ENCODE measurements around the gene SLC38A10.

SLC38A10 gene

DNA sequence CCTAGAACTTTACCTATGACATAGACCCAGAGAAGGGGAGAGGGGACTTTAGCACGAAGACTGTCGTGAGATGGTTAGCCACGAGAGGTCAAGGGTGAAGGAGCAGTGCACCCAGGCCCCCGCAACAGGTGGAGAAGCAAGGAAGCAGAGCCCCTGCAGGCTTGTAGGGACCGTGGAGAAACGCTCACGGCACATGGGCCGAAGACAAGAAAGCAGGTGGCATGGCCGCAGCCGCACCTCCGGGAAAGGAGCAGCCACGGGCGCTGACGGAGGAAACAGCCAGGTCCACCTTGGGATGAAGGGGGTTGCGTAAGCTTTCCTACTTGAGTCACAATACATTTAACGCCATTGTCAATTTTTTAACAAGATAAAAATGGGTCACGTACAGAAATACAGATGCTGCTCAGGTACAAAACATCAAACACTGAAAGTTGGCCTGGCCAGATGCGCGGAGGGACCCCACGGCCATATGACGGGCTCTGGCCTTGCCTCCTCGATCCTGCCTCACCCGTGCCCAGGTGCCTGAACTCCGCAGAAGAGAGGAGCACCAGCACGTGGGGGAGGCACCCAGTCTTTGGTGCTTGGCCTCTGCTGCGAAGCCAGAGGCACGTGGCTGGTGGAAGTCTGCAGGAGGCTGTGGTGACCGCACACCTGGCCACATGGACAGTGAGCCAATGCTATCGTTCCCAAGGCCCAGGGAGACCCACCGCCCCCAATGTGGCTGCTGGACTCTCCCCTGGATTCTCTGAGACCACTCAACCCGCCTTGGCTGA lies 21.2 kb downstream of the SLC38A10 start:
- DNase-seq = no peak

DNA sequence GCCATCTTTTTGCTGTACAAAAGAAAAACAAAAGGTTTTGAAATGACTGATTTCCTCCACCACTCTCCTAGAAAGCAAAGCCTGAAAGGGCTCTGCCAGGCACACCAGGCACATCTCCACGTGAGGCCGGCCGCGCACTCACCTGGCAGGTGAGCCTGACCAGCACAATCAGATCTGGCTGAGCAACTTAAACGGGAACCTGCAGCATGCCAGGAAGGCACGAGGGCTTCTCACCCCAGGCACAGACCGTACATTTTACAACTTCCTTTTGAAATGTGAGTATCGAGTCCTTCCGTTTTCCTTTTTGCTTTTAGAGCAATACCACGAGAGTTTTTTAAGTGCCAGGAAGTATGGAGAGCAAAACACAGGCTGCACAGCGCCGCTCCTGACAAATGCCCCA lies 22.5 kb downstream of the SLC38A10 start:
- DNase-seq = no peak

DNA sequence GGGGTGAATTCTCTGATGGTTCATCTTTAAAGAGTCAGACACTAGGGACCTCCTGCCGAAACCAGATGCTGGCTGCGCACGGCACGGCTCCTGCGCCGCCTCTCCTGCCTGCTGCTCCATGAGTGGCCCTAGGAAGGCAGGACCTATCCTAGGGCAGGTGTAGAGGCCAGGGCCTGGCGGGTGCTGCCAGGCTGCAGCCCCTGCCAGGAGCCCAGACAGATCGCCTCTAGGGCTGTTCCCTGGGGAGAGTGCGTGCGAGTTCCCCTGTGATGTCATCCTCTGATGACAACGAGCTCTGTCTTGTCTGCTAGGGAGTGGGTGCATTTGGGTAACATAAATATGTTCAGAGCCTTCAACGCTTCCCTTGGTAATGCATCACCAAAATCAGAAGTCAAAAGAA lies 23.9 kb downstream of the SLC38A10 start:
- no peak for DNase-seq

DNA sequence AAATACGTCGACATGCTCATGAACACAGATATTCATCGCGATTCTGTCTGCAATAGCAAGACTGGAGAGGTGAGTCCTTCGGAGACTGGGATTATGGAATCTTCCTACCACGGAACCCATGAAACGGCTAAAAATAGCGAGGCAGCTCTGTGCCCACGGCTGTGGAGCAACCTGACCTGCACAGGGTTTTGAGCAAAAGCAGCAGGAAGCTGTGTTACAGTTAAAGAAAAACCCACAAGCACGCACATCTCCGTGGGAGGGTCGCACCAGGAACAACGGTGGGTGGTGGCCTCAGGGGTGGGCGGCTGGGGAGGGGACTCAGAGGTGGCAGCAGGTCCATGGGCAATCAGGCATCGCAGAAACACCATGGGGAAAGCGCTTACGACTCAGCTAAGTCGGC lies 24.8 kb downstream of the SLC38A10 start:
- DNase-seq = no peak

DNA sequence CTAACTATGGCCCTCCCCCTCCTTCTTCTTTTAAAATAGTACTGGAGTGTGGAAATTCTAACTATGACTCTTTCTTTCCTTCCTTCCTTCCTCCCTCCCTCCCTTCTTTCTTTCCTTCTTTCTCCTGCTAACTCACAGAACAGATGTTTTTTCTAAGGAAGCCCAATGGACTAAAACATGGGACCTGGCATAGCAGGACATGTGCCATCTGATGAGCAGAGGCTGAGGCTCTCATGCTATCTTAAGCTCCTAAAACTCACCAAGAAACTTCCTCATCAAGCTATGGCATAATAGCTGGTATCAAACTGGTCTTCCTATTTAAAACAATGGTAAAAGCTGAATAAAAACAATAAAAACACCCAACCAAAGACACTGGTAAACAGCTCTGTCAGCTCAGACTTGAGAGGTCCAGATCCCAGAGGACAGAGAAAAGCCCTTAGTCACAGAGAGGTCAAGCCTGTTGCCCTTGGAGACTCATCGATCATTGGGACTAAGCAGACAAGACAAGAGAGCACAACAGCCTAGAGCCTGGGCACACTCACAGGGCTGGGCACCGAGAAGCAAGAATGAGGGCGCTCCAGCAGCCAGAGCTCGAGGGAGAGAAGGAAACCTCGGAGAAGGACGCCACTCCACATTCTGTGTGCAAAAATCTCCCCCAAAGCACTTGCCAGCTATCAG lies 27.6 kb downstream of the SLC38A10 start:
- DNase-seq = no peak

DNA sequence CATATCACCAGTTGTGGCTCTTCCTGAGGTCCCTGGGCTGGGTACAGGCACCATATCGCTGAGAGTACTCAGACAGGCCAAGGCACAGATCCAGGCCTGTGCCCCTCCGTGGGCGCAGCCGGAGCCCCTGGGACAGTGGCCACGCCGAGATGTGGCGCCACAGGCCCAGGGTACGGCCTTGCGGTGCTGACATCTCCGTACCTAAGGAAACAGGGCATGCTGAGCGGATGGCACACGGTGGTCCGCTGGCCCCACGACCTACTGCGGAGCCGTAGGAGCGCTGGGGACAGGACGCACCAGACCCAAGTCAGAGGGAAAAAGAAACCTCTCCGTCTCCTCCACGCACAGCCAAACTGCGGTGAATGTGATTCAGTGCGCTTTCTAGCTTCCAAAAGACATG lies 29.5 kb downstream of the SLC38A10 start:
- DNase-seq = no peak

DNA sequence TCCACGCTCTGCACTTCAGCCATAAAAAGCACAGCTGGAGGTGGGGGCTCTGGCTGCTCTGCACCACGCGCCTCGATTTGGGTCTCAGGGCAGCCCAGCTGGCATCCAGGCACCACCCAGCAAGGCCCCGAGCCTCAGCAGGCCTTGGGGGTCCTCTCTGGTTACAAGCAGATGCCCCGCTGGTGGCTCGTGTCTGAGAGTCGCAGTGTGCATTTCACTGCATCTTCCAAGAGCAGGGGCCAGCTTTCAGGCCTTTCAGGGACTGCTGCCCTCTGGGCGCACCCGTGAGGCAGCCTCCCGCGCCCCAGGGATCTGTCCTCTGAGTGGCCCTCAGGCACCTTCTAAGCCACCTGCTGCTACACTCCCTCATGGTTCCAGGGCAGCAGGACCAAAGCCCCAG lies 30.5 kb downstream of the SLC38A10 start:
- no peak for DNase-seq

DNA sequence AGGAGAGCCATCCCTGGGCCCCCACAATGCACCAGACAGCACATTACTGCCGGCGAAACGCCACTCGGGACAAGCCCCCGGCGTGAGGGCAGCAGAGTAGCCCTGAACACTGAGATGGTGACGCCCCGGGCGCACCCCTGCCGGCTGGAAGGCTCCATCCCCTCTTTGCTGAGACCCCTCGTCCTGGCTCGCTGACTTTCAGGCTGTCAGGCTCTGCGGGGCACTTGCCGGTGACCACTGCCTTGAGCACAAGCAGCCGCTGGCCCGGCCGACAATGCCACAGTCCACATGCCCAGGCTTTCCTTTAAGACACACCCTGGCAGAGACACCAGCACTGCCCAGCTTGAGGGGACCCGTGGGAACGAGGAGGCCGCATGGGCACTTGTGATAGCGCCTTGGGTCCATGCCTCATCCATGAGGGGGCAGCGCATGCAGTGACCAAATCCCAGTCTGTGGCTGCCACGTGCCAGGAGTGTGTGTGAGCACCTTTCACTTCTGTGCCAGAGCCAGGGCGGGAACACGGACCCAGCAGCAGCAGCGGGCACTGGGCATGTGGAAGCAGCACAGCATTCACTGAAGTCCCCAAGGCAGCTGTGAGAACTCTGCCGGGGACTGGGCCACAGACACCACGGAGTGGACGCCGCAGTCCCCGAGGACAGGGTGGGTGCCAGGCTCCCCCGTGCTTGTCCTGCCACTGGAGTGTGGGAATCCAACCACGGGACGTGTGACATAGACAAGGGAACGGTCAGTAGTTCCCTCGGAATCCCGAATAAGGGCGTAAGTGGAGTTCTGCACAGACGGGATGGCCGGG lies 31.5 kb downstream of the SLC38A10 start:
- DNase-seq = no peak

DNA sequence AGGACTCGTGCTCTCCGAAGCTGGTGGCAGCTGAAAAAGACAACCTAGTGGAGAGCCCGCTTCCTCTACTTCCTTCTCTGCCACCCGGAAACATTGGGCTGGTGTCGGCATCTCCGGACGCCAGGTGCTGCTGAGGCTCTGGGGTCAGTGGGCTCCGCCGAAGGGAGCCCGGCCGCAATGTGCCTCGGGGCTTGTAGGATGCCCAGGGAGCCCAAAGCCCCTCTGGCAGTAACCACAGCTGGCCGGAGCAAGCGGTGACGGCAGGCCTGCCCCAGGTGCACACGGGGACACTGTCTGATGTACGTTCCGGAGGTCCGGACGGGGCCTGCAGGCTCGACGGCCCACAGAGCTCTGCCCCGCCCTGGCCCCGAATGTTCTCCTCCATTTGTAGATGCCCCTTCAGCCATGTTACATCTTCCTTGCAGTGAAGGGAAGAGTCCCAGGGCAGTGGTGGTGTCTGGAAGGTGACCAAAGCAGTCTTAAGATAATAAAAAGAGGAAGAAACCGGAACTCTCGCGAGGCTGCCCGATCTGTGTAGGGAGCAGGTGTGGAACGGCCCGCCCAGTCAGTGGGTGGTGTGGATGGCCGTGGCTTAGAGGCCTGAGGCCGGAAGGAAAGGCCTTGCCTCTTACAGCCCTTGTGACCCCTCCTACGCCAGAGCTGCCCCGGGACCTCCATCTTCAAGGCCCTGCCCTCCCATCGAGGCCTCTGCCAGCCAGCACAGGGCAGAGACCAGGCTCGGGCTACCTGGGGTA lies 33.3 kb downstream of the SLC38A10 start:
- no peak for DNase-seq

DNA sequence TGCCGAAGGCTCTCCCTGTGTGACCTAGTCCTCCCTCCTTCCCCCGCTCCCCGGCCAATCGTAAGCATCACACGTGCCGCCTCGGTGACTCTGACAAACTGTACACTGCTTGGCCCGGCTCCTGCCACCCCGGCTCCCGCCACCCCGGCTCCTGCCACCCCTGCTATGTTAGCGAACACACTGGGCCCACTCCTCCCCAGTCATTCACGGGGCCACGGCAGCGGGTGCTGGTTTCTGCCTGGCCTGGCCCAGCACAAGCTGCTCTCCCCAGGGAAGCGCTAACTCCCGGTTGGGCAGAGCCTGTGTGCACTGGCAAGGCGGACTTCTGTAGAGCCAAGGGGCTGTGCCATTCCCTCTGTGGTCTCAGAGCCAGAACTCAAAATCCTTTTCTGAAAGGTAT lies 34.0 kb downstream of the SLC38A10 start:
- DNase-seq = no peak

DNA sequence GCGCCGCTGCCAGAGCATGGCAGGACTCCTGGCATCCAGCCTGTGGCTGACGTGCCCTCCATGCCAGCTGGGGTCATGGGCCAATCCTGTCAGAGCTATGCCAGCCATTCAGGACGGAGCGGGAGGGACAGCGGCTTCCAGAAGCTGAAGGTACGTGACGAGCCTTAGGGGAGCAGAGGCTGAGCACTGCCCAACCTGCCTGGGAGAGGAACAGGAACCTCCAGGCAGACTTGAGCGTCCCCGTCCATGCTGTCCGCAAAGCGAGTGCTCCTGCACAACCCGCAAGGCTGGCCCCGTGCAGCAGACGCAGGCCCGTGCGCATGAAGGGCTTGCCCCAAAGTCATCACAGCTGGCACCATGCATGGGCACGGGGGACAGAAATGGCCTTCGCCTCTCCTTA lies 34.5 kb downstream of the SLC38A10 start:
- DNase-seq = no peak

DNA sequence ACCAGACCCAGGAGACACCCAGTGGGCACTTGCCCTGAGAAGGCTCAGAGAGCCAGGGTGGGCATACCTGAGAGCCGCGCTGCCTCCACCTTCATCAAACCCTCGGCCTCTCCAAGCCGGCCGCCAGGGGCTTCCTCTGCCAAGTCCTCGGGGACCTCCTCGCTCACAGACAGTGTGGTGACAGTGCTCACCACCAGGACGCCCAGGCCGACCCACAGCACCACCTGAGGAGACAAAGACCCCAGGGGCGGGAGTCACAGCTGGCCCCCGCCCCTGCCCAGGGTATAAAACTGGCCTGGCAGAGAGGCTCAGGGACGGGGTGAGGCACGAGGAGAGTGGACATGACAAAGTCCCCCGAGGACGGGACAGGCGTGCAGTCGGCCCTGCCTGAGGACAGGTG lies 34.9 kb downstream of the SLC38A10 start:
- DNase-seq = no peak

DNA sequence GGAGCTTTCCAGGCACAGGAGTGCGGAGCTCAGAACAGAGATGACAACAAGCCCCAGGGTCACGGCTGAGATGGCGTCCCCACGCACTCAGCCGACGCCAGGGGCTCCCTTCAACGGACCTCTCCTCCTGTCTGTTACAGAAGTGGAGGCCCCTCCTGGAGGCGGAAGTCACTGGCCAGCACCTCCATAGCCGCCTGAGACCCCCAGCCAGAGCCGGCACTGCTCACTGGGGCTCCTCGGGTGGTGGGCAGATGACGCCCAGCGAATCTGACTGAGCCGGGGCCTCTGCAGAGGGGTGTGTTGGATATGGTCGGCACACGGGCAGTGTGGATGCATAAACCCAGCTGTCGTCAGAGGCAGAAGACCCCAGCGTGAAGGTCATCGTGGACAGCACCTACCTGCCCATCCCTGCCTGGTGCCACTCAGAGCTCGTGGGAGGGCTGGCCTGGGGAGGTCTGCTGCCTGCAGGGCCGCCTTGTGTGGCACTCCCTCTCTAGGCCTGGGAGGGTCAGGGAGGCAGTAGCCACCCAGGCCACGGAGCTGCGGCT lies 36.0 kb downstream of the SLC38A10 start:
- DNase-seq = no peak

DNA sequence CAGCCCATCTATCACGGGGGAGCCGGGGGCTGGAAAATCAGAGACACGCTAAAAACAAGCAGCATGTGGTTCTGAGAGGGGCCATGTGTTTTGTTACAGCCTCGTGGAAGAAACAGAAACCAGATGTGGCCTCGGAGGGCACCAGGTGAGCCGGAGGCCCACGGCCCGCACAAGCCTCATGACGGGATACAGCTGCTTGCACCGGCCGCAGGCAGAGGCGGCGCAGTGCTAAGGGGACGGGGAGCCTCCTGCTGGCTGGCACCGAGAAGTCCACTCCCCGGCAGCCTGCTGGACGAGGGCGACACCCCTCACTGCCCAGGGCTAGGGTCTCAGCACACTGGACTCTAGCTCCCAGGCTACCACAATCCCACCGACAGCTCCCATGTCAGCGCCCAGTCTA lies 36.8 kb downstream of the SLC38A10 start:
- DNase-seq = no peak

DNA sequence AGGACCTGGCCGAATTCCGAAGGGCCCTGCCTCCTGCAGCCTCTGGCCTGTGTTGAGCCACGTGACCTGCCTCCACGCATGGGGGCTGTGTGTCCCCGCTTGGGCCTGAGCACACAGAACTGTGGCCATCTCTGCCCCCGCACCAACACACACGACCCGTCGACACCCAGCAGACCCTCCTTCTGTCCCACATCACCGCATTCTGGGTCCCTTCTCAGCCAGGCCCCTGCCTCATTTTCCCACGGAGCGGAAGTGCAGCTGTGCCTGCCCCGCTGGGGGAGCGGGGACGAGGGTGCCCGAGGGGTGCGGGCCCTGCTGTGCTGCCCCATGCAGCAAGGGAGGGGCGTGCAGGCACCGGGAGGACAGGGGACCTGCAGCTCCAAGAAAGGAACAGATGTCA lies 37.6 kb downstream of the SLC38A10 start:
- DNase-seq = no peak

DNA sequence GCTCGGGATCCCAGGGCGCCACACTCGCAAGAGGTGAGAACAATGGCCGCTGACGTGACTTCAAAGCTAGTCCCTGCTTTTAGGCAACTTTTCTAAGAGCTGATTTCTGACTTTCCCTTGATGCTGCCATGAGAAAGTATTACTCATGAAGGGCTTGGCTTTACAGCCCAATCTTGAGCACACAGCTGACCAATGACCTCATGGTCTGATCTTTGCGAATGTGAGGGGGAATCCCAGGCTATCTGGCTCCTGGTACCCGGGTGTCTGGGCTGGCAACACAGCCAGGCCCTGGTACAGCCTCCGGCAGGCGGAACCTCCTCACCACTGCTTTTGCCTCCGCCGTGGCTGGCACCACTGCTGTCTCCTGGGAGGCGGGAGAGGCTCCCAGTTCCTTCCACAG lies 38.5 kb downstream of the SLC38A10 start:
- no peak for DNase-seq

DNA sequence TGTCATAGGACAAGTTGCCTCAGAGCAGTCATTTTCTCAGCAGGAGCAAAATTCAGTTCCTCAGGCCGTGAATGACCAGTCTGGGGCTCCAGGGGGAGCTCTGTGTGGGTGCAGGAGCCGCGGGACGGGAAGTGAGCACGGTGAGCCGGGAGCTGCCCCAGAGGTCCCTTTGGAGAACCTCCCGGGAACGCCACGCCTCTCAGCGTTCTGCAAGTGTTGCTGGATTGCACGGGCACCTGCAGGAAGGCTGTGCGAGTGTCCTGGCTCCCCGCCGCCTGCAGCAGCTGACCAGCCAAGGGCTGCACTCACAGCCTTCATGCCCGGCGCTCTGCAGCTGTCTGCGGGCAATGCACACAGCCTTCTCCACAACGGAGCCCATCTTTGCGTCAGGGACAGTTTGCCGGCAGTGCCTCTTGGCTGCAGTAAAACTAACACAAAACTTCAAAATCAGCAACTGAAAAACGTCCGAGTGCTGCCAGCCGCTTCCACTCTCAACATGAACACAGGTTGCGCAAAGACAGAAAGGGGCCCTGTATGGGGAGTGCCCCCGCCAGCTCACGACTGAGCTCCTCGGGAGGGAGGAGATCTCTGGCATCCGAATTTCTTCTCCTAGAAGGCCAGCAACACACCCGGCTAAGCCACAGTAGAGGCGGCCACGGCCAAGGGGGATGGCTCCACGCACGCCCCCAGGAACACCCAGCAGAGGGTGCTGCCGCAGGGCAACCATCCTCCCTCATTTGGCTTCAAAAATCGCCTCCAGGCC lies 40.0 kb downstream of the SLC38A10 start:
- DNase-seq = no peak

DNA sequence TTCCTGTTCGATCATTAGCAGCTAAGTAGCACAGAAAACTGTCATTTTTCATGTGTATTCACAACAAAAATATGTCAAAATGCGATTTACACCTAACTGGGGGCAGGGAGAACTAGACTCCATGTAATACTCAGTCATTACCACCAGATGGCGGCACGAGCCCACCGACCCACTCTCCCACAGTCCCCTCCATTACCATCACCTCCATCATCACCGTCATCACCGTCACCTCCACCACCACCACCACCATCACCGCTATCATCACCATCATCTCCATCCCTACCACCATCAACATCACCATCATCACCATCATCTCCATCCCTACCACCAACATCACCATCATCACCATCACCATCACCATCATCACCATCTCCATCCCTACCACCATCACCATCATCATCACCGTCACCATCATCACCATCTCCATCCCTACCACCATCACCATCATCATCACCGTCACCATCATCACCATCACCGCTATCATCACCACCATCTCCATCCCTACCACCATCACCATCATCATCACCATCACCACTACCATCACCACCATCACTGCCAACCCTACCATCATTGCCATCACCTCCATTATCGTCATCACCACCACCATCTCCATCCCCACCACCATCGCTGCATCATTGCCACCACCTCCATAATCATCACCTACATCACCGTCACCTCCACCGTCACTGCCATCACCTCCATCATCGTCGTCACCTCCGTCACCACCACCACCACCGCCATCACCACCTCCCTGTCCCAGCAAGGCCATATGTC lies 41.6 kb downstream of the SLC38A10 start:
- DNase-seq = peak; percentile 51 to 61

DNA sequence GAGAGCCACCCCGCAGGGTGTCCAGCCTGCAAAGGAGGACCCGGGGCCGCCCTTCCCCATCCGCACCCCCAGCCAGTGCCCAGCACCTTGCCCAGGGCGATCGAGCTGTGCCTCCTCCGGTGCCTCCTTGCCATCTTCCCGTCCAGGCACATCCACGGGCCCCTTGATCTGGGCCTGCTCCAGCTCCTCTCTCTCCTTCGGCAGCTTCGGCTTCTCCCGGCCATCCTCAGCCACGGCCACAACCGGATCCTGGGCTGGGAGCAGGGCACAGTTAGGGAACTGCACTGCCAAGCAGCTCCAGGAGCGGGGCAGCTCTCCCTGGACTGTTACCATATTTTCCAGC lies 42.1 kb downstream of the SLC38A10 start:
- DNase-seq = no peak

DNA sequence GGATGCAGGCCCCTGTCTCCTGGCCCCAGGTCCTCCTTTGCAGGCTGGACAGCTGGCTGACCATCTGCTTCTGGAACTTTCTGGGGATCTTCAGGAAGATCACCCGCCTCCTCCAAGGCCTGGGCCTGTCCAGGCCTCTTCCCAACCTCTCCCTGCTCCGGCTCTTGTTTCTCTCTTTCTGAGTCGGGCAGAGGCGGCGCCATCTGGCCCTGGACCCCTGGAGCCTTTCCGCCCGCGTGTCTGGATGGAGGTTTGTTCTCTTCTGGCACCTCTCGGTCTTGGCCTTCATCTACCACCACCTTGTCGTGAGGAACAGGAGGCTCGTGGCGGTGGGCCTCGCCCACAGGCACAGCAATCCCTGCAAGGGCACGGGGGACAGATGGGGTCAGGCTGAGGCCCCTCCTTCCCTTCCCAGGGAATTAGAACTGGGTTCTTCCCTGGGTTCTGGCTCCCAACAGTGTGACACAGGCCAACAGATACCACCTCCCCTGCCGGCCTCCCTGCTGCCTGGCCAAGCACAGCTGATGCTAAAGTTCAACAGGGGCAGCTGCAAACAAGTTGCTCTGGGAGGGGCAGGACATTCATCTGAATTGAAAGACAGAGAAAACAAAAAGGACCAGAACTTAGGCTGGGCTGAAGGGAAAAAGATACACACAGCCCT lies 42.7 kb downstream of the SLC38A10 start:
- no peak for DNase-seq

Data from stimulated activated CD4-positive, alpha-beta T cell treated with anti-CD3 and anti-CD28 coated beads, Interleukin-2, amount 100 ng/mL, for 48 hours (primary cell).